Liver (tissue), 9 donors: ENCODE data around the gene NPPA. TPM values are rescaled to one million over a fixed set of nuclear protein-coding genes. Genes with fewer than 3 reads are reported as not detected.

Experiments
- DNase-seq: peaks from one replicate; pipeline ENCODE4 v3.0.0-alpha.2; 2017; ENCODE audit warnings: low spot score
- H3K27ac ChIP-seq, 2 donors: one replicate each; pipeline ENCODE4 v1.7.0; 2013; ENCODE audit warnings: inconsistent platforms in 2 of 2, low read length in 2 of 2, control low read depth in 1 of 2, low read depth in 1 of 2, mild to moderate bottlenecking in 1 of 2
- H3K27me3 ChIP-seq, 4 donors: one replicate each; pipeline versions ENCODE4 v1.6.1 to v1.7.0; 2013; ENCODE audit warnings: low read length in 3 of 4, inconsistent platforms in 1 of 4, mild to moderate bottlenecking in 1 of 4, moderate library complexity in 1 of 4; ENCODE audit not compliant: control insufficient read depth in 4 of 4, insufficient read depth in 4 of 4
- H3K36me3 ChIP-seq, 4 donors: one replicate each; pipeline versions ENCODE4 v1.6.1 to v1.7.0; 2013; ENCODE audit warnings: low read length in 3 of 4, mild to moderate bottlenecking in 3 of 4, low read depth in 1 of 4, moderate library complexity in 1 of 4; ENCODE audit not compliant: control insufficient read depth in 4 of 4, insufficient read depth in 3 of 4
- H3K4me1 ChIP-seq, 4 donors: one replicate each; pipeline versions ENCODE4 v1.6.1 to v1.7.0; 2013; ENCODE audit warnings: low read length in 3 of 4, mild to moderate bottlenecking in 3 of 4, moderate library complexity in 1 of 4; ENCODE audit not compliant: control insufficient read depth in 4 of 4, insufficient read depth in 4 of 4
- H3K4me3 ChIP-seq, 3 donors: one replicate each; pipeline versions ENCODE4 v1.6.1 to v1.7.0; 2013; ENCODE audit warnings: low read length in 3 of 3, control low read depth in 1 of 3, low read depth in 1 of 3, mild to moderate bottlenecking in 1 of 3
- H3K9ac ChIP-seq, 2 donors: one replicate each; pipeline ENCODE4 v1.7.0; 2013; ENCODE audit warnings: low read length in 2 of 2, mild to moderate bottlenecking in 2 of 2, moderate library complexity in 2 of 2, control low read depth in 1 of 2, low read depth in 1 of 2
- H3K9me3 ChIP-seq, 4 donors: one replicate each; pipeline versions ENCODE4 v1.6.1 to v1.7.0; 2013; ENCODE audit warnings: low read length in 3 of 4; ENCODE audit not compliant: control insufficient read depth in 4 of 4
- ATF3 ChIP-seq: IDR thresholded peaks from 2 replicates; pipeline ENCODE4 v1.6.1; 2016; ENCODE audit warnings: antibody characterized with exemption
- CTCF ChIP-seq: fragments of 150-350 bp; IDR thresholded peaks from 2 replicates; pipeline ENCODE4 v1.5.1; 2017; ENCODE audit warnings: improper control_type of control experiment, low read depth, low read length; ENCODE audit not compliant: missing input control
- EGR1 ChIP-seq, 2 donors: IDR thresholded peaks; 2 replicates each; pipeline ENCODE4 v1.6.1; 2016 to 2018; ENCODE audit warnings: antibody characterized with exemption in 2 of 2, low read depth in 2 of 2
- FOXA1 ChIP-seq: IDR thresholded peaks from 2 replicates; pipeline ENCODE4 v1.6.1; 2016; ENCODE audit warnings: antibody characterized with exemption
- FOXA2 ChIP-seq: IDR thresholded peaks from 2 replicates; pipeline ENCODE4 v1.6.1; 2016; ENCODE audit warnings: antibody characterized with exemption
- GABPA ChIP-seq, 2 donors: IDR thresholded peaks in 1 of 2; conservative IDR thresholded peaks in 1 of 2; 2 replicates each; pipeline ENCODE4 v1.6.1; 2016; ENCODE audit warnings: antibody characterized with exemption in 2 of 2, mild to moderate bottlenecking in 1 of 2, moderate library complexity in 1 of 2
- HNF4A ChIP-seq, 2 donors: conservative IDR thresholded peaks; 2 replicates each; pipeline ENCODE4 v1.6.1; 2016; ENCODE audit warnings: antibody characterized with exemption in 2 of 2, mild to moderate bottlenecking in 2 of 2
- JUND ChIP-seq, 2 donors: IDR thresholded peaks; 2 replicates each; pipeline ENCODE4 v1.6.1; 2016; ENCODE audit warnings: antibody characterized with exemption in 2 of 2
- MAX ChIP-seq: IDR thresholded peaks from 2 replicates; pipeline ENCODE4 v1.6.1; 2016; ENCODE audit warnings: antibody characterized with exemption
- NR2F2 ChIP-seq: IDR thresholded peaks from 2 replicates; pipeline ENCODE4 v1.6.1; 2016; ENCODE audit warnings: antibody characterized with exemption
- REST ChIP-seq: IDR thresholded peaks from 2 replicates; pipeline ENCODE4 v1.6.1; 2016; ENCODE audit warnings: antibody characterized with exemption, mild to moderate bottlenecking
- RXRA ChIP-seq, 2 donors: IDR thresholded peaks; 2 replicates each; pipeline ENCODE4 v1.6.1; 2017 to 2018; ENCODE audit warnings: antibody characterized with exemption in 2 of 2, mild to moderate bottlenecking in 1 of 2
- SP1 ChIP-seq: IDR thresholded peaks from 2 replicates; pipeline ENCODE4 v1.6.1; 2018; ENCODE audit warnings: antibody characterized with exemption, mild to moderate bottlenecking
- TAF1 ChIP-seq: conservative IDR thresholded peaks from 2 replicates; pipeline ENCODE4 v1.6.1; 2016; ENCODE audit warnings: antibody characterized with exemption, mild to moderate bottlenecking
- YY1 ChIP-seq: IDR thresholded peaks from 2 replicates; pipeline ENCODE4 v1.6.1; 2016; ENCODE audit warnings: antibody characterized with exemption, mild to moderate bottlenecking
- ZBTB33 ChIP-seq: IDR thresholded peaks from 2 replicates; pipeline ENCODE4 v1.6.1; 2016; ENCODE audit warnings: antibody characterized with exemption
- WGBS: extraction: QIAGEN DNeasy Blood & Tissue Kit; methylation state at CpG from one replicate; pipeline ENCODE4 v1.1.7; 2013; 5-methylcytosine and 5-hydroxymethylcytosine counted together
- polyA plus RNA-seq, 2 donors: library from polyadenylated mRNA; stranded (reverse) in 1 of 2; unstranded in 1 of 2; fragments of 200-250 nt in 1 of 2; fragments of >200 nt in 1 of 2; fragmentation: Nextera tagmentation in 1 of 2; extraction: Ambion mirVana in 1 of 2; gene quantifications; one replicate each; pipeline versions ENCODE4 v1.2.1 to v1.2.3, GENCODE V29; 2013 to 2015
- total RNA-seq, 2 donors: library from RNA; depleted of rRNA; stranded (reverse); fragments of >200 nt; gene quantifications; one replicate each; pipeline ENCODE4 v1.2.3, GENCODE V29; 2014
- donor health status: healthy.
- donor health status: healthy.
- donor health status: healthy.
- donor health status: healthy.
- donor health status: healthy.

NPPA gene
- total and polyA plus RNA-seq, 4 donors: 0.12 TPM; not detected in 3

- no peak for TF ChIP-seq ZBTB33
- TF ChIP-seq EGR1 (IDR thresholded peaks at IDR 0.05; ENCODE audit: low read depth in 2 of 2): no peak
- no peak for TF ChIP-seq RXRA (IDR thresholded peaks at IDR 0.05)
- TF ChIP-seq MAX: no peak
- TF ChIP-seq GABPA (IDR thresholded peaks at IDR 0.05 in 1 of 2, conservative IDR thresholded peaks at IDR 0.05 in 1 of 2): no peak
- TF ChIP-seq YY1: no peak
Measured at GRCh38 chr1:11855430-11855829, 7.8 kb upstream of the NPPA start (continued).

GRCh38 chr1:11854519-11854918 lies 6.9 kb upstream of the NPPA start:
- no peak for TF ChIP-seq NR2F2
- TF ChIP-seq YY1: no peak
- no peak for TF ChIP-seq HNF4A (conservative IDR thresholded peaks at IDR 0.05)
- TF ChIP-seq CTCF: no peak
- TF ChIP-seq JUND (IDR thresholded peaks at IDR 0.05): no peak
- no peak for TF ChIP-seq REST
- TF ChIP-seq TAF1: no peak
- TF ChIP-seq FOXA2: no peak
- TF ChIP-seq SP1: no peak
- TF ChIP-seq FOXA1: no peak
- TF ChIP-seq GABPA (IDR thresholded peaks at IDR 0.05 in 1 of 2, conservative IDR thresholded peaks at IDR 0.05 in 1 of 2): no peak
- no peak for TF ChIP-seq ATF3
- Histone ChIP-seq H3K9me3 (no peaks in the 10 kb centered on the region), H3K36me3 (no peaks in the 10 kb centered on the region), H3K9ac (no peak overlapping the region), H3K4me1 (peaks cover 0 to 4% (median 2%) of the 10 kb centered on the region in 4 donors), H3K27me3 (peaks cover 0 to 15% (median under 1%) of the 10 kb centered on the region in 4 donors), H3K27ac (no peak overlapping the region), H3K4me3 (no peak overlapping the region)
- no peak for DNase-seq
- 68% methylated on average over 8 of the region's 8 CpGs for WGBS
